ENCODE results near the gene HADH. TPM values are rescaled to one million over a fixed set of nuclear protein-coding genes. Genes with fewer than 3 reads are reported as not detected.

Gene HADH
- total and polyA plus RNA-seq, 2 experiments from 2014 or later, result 4.5 to 30.8 TPM

GRCh38 chr4:107991945-107992630 is 2.4 kb downstream of the HADH start:
- Histone ChIP-seq H3F3A (ENCODE audit: insufficient read depth) (peaks cover 13% of the 10 kb centered on the region), H3K27me3 (replicated peaks; ENCODE audit: insufficient read depth) (no peaks in the 10 kb centered on the region), H3K9me3 (ENCODE audit: low read depth) (no peaks in the 10 kb centered on the region), H3K27ac (no peak overlapping the region), H3K36me3 (ENCODE audit: low read depth) (no peaks in the 10 kb centered on the region), H3K79me2 (ENCODE audit: insufficient read depth) (peaks cover 52% of the 10 kb centered on the region), H4K20me1 (ENCODE audit: insufficient read depth) (no peaks in the 10 kb centered on the region), H3K9me2 (ENCODE audit: insufficient read depth) (no peaks in the 10 kb centered on the region), H3K4me2 (ENCODE audit: unreplicated experiment) (no peak overlapping the region), H3K4me3 (no peak overlapping the region), H2AFZ (no peak overlapping the region), H3K9ac (no peak overlapping the region), H3K4me1 (ENCODE audit: insufficient read depth) (peaks cover 19% of the 10 kb centered on the region)
- no peak for TF ChIP-seq EZH2phosphoT487 (IDR thresholded peaks at IDR 0.05; ENCODE audit: insufficient read depth, low read depth)
- TF ChIP-seq EZH2 (IDR thresholded peaks at IDR 0.05; ENCODE audit: insufficient read depth, poor library complexity, severe bottlenecking), result no peak
- in situ Hi-C loops (cut with MboI), result no loop called here
- 64 to 66% methylated on average over 3 of the region's 3 CpGs for WGBS, 2 experiments (ENCODE audit: low coverage in 1 of 2, low lambda C conversion rate in 2 of 2, missing lambda C conversion rate in 2 of 2)
- DNase-seq, result peak; percentile 31

- H3K79me2 ChIP-seq (ENCODE audit: insufficient read depth), result peaks cover 52% of the 10 kb centered on the region
- H3K4me3 ChIP-seq, result no peak overlapping the region
- no peak overlapping the region for H2AFZ ChIP-seq
- H3K9me2 ChIP-seq (ENCODE audit: insufficient read depth), result no peaks in the 10 kb centered on the region
- H4K20me1 ChIP-seq (ENCODE audit: insufficient read depth), result no peaks in the 10 kb centered on the region
- peaks cover 25% of the 10 kb centered on the region for H3F3A ChIP-seq (ENCODE audit: insufficient read depth)
- H3K9ac ChIP-seq, result no peak overlapping the region
- in situ Hi-C loops (cut with MboI), result no loop called here
- 83 to 84% methylated on average over 3 of the region's 3 CpGs for WGBS, 2 experiments (ENCODE audit: low coverage in 1 of 2, low lambda C conversion rate in 2 of 2, missing lambda C conversion rate in 2 of 2)
- DNase-seq, result no peak
- peaks cover 34% of the 10 kb centered on the region for H3K4me1 ChIP-seq (ENCODE audit: insufficient read depth)
- H3K27me3 ChIP-seq (replicated peaks; ENCODE audit: insufficient read depth), result no peaks in the 10 kb centered on the region
- no peaks in the 10 kb centered on the region for H3K9me3 ChIP-seq (ENCODE audit: low read depth)
- no peak overlapping the region for H3K27ac ChIP-seq
- H3K36me3 ChIP-seq (ENCODE audit: low read depth), result no peaks in the 10 kb centered on the region
- no peak overlapping the region for H3K4me2 ChIP-seq (ENCODE audit: unreplicated experiment)
- TF ChIP-seq EZH2phosphoT487 (IDR thresholded peaks at IDR 0.05; ENCODE audit: insufficient read depth, low read depth) (no peak), EZH2 (IDR thresholded peaks at IDR 0.05; ENCODE audit: insufficient read depth, poor library complexity, severe bottlenecking) (no peak)
Observed at GRCh38 chr4:107993969-107994368, 4.3 kb downstream of the HADH start.

GRCh38 chr4:107994894-107995293 is 5.2 kb downstream of the HADH start:
- in situ Hi-C loops (cut with MboI), result no loop called here
- no peak overlapping the region for H3K27ac ChIP-seq
- no peaks in the 10 kb centered on the region for H3K9me3 ChIP-seq (ENCODE audit: low read depth)
- H3F3A ChIP-seq (ENCODE audit: insufficient read depth), result peaks cover 25% of the 10 kb centered on the region
- TF ChIP-seq EZH2phosphoT487 (IDR thresholded peaks at IDR 0.05; ENCODE audit: insufficient read depth, low read depth), result no peak
- peaks cover 53% of the 10 kb centered on the region for H3K79me2 ChIP-seq (ENCODE audit: insufficient read depth)
- no peak overlapping the region for H3K4me3 ChIP-seq
- H3K4me2 ChIP-seq (ENCODE audit: unreplicated experiment), result no peak overlapping the region
- no peaks in the 10 kb centered on the region for H3K36me3 ChIP-seq (ENCODE audit: low read depth)
- no peak for DNase-seq
- no peaks in the 10 kb centered on the region for H3K9me2 ChIP-seq (ENCODE audit: insufficient read depth)
- peaks cover 30% of the 10 kb centered on the region for H3K4me1 ChIP-seq (ENCODE audit: insufficient read depth)
- H3K9ac ChIP-seq, result no peak overlapping the region
- H2AFZ ChIP-seq, result no peak overlapping the region
- H3K27me3 ChIP-seq (replicated peaks; ENCODE audit: insufficient read depth), result no peaks in the 10 kb centered on the region
- H4K20me1 ChIP-seq (ENCODE audit: insufficient read depth), result no peaks in the 10 kb centered on the region

- in situ Hi-C loops (cut with MboI), result no loop called here
- Histone ChIP-seq H3K4me2 (ENCODE audit: unreplicated experiment) (peak overlapping the region; percentile 13), H4K20me1 (ENCODE audit: insufficient read depth) (no peaks in the 10 kb centered on the region), H3K27me3 (replicated peaks; ENCODE audit: insufficient read depth) (no peaks in the 10 kb centered on the region), H3K4me1 (ENCODE audit: insufficient read depth) (peaks cover 25% of the 10 kb centered on the region), H3K27ac (peak overlapping the region; percentile 74), H3K9me2 (ENCODE audit: insufficient read depth) (no peaks in the 10 kb centered on the region), H3K36me3 (ENCODE audit: low read depth) (no peaks in the 10 kb centered on the region), H3F3A (ENCODE audit: insufficient read depth) (peaks cover 25% of the 10 kb centered on the region), H3K9me3 (ENCODE audit: low read depth) (no peaks in the 10 kb centered on the region), H2AFZ (peak overlapping the region; percentile 42), H3K9ac (peak overlapping the region; percentile 40), H3K79me2 (ENCODE audit: insufficient read depth) (peaks cover 52% of the 10 kb centered on the region), H3K4me3 (no peak overlapping the region)
- no peak for TF ChIP-seq EZH2phosphoT487 (IDR thresholded peaks at IDR 0.05; ENCODE audit: insufficient read depth, low read depth)
- no peak for TF ChIP-seq EZH2 (IDR thresholded peaks at IDR 0.05; ENCODE audit: insufficient read depth, poor library complexity, severe bottlenecking)
- DNase-seq, result peak; percentile 76
- WGBS, 2 experiments (ENCODE audit: low coverage in 1 of 2, low lambda C conversion rate in 2 of 2, missing lambda C conversion rate in 2 of 2), result 28 to 35% methylated on average over 5 of the region's 5 CpGs
Observed at GRCh38 chr4:107996949-107997788, 7.5 kb downstream of the HADH start.
